Superior temporal gyrus (tissue), 1 donor: Measurements from ENCODE around the gene KRT27.
"Not testable (repeated sequence)": the region's sequence is repeated elsewhere in the genome, so short reads cannot be mapped to it uniquely, and the experiment has no call there.

Source experiments
- DNase-seq: peaks from one replicate; pipeline ENCODE4 v3.0.0-alpha.2; 2016; ENCODE audit errors: extremely low spot score

Gene KRT27, protein sequence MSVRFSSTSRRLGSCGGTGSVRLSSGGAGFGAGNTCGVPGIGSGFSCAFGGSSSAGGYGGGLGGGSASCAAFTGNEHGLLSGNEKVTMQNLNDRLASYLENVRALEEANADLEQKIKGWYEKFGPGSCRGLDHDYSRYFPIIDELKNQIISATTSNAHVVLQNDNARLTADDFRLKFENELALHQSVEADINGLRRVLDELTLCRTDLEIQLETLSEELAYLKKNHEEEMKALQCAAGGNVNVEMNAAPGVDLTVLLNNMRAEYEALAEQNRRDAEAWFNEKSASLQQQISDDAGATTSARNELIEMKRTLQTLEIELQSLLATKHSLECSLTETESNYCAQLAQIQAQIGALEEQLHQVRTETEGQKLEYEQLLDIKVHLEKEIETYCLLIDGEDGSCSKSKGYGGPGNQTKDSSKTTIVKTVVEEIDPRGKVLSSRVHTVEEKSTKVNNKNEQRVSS

DNA sequence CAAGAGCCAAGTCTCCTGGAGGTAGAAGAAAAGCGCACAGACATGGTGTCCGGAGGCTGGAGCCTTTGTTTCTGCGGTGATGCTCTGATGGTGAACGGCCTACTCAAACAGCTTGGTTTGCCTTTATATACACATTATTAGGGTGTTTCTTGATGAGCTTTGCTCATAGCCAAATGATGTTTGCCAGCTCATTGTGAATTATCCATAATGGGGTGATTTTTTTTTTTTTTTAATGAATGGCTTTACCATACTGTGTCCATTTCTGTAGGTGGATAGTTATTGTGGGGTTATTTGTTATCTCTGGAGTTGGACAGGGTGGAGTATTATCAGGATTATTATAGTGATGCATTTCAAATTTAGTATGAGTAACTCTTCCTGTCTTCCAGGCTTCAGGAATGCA lies at the start of gene KRT27:
KRT27 (minus strand) TSS at position 101 of the 400 bp plus-strand sequence; CDS start at position 44, 57 bp downstream.
- no peak for DNase-seq

DNA sequence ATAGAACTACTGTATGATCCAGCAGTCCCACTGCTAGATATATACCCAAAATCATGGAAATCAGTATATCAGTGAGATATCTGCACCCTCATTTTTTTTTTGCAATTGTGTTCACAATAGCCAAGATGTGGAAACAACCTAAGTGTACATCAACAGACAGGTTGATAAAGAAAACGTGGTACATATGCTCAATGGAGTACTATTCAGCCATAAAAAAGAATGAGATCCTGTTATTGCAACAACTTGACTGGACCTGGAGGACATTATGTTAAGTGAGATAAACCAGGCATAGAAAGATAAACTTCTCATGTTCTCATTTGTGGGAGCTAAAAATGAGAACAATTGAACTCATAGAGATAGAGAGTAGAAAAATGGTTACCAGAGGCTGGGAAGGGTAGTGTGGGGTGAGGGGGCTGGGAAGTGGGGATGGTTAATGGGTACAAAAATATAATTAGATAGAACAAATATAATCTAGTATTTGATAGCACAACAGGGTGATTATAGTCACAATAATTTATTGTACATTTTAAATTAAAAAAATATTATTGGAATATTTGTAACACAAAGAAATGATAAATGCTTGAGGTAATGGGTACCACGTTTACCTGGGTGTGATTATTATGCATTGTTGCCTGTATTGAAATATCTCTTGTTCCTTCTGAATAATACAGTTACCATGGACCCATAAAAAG lies 47.9 kb upstream of the KRT27 start:
- DNase-seq = no peak

DNA sequence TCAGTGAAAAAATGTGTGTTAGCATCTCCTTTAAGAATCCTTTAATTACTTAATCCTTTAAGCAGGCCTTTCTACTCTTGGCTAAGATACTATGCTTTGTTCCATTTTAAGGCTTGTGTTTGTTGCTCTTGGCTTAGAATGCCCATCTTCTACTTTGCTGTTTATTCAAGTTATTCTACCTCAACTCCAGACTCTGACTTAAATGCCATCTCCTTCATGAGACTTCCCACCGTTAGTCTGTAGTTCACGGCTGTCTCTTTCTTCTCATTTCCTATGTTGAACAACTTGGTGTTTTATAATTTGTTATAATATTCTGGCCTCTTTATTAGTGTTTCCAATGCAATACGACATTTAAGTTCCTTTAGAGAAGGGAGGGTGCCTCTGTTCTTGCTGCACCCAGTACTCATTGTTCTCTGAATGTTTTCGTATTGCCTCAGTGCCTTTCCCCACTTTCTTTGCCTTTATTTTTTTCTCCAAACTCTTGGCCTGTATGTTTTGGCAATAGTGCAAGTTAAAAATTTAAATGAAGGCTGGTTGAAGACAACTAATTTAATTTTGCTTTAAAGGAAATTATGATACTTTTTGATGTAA lies 46.2 kb upstream of the KRT27 start:
- DNase-seq = no peak

DNA sequence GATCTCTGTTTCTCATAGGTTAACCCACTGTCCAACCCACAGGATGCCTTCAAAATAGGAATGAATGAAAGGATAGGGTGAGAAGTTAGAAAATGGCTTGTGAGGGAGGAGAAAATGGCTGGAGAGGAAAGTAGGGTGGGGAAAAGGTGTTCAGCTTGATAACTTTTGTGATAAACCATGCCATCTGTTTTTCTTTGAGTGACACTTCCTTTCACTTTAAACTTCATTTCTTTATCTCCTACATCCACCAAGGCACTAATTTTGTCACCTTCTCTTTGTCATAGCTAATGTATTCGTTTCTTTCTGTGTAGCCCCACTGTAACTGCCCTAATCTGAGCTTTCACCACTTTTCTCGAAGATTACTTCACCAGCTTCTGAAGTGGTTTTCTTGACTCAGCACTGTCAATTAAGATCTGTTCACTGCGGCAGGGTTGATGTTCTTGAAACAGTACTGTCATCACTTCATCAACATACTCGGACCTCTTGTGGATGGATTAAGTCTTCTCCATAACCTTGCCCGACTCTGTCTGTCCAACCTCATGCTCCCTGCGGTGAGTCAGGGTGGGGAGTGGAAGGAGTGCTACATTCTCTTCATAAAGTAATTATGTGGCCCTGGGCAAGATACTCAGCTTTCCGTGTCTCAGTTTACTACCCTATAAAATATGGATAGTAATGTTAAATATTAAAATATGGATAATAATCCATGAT lies 45.5 kb upstream of the KRT27 start:
- no peak for DNase-seq

DNA sequence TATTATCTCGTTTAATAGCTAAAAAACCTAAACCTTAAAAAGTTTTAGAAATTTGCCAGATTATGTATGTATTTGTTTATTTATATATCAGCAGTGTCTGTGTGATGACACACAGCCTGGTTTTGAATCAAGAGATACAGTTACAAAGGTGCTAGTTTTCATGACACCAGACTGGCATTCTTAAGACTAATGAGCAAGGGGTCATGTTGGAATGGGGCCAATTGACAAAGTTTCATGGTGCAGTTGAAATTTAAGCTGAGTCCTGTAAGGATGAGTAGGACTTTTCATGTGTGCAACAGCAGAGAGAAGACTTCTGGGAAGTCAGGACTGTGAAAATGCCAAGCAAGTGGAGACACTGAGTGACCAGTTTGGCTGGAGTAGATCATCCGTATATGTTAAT lies 43.2 kb upstream of the KRT27 start:
- no peak for DNase-seq

DNA sequence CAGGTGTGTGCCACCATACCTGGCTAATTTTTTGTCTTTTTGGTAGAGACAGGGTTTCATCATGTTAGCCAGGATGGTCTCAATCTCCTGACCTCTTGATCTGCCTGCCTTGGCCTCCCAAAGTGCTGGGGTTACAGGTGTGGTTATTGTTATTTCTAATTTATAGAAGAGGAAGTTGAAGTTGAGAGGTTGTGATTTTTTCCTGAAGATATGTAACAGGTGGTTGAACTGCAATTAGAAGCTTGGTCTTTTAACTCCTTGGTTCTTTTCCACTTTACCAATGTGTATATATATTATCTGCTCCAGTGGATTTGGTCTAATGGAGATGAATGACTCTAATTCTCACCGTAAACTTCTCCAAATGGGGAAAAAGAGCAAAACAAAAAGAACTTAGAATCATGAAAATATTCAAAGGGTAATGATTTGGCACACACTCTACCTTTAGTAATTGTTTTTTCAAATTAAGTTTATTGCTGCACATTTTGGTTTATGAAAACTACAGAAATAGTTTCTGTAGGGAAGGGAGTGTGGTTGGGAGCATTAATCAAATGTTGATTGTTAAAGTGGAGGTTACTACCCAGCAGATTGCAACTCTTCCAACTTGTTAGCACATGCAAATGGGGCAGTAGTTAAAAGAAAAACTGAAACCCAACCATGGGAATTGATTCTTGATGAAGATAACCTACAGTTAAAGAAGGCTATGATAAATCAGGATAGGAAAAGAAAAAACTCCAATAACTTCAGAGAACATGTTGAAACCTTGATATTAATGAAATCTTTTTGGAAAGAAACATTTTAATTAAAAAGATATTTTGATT lies 41.9 kb upstream of the KRT27 start:
- no peak for DNase-seq

DNA sequence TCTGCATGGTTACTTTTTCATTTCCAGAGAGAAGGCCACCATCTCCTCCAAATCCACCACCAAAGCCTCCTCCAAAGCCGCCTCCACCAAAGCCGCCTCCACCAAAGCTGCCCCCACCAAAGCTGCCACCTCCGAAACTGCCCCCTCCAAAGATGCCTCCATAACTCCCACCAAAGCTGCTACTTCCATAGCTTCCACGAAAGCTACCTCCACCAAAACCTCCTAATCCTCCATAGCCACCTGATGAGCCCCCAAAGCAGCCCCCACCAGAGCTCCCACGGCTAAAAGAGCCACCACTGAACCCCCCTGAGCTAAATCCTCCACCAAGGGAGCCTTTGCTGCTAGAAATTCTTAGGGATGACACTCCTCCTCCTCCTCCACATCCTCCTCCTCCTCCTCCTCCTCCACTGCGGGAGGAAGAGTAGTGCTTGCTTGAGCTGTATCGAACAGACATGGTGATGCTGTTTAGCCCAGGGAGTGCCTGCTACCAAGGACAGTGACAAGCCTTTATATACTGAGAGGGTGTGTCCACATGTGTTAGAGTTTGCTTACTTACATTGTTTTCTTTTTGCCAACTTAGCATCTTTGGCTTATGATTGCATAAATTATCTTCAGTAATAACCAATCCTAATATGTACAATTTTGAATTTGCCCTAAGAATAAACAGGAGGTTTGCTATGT lies 39.9 kb upstream of the KRT27 start, which contains the start of gene KRT10:
KRT10 (minus strand) TSS at position 483 of the 681 bp plus-strand sequence; CDS start at position 454, 29 bp downstream.
- no peak for DNase-seq

DNA sequence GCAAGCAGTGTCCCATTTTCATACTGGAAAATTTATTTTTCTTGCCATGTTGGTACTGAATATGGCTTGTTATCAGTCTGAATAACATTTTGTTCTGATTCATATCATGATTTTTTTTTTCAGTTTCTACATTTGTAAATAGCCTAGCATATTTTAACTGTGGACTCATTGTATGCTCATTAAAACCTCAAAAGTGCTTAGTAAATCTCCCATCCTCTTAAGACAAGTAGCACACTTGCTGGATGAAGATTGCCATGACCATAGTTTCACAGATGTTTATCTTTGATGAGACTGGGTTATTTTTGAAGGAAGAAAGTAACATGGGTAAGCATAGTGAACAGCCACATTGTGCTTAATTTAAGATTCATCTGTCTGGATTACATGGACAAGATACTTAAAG lies 39.2 kb upstream of the KRT27 start:
- DNase-seq = no peak

DNA sequence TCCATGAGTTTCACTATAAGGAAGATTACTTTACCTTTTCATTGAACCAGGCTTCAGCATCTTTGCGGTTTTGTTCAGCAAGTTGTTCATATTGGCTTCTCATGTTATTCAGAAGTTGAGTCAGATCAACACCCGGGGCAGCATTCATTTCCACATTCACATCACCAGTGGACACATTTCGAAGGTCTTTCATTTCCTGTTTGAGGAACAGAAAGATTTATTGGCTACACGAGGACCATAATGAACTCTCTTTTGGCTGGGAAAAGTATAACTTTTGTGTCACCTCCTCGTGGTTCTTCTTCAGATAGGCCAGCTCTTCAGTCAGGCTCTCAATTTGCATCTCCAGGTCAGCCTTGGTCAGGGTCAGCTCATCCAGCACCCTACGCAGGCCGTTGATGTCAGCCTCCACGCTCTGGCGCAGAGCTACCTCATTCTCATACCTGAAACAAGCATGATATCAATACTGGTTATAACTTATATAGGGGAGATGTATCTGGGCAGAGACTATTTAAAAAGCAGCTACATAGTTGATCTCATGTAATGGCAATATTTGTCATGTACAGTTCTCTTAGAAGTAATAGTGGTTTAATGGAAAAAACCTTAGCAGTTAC lies 38.0 kb upstream of the KRT27 start:
- DNase-seq = no peak

DNA sequence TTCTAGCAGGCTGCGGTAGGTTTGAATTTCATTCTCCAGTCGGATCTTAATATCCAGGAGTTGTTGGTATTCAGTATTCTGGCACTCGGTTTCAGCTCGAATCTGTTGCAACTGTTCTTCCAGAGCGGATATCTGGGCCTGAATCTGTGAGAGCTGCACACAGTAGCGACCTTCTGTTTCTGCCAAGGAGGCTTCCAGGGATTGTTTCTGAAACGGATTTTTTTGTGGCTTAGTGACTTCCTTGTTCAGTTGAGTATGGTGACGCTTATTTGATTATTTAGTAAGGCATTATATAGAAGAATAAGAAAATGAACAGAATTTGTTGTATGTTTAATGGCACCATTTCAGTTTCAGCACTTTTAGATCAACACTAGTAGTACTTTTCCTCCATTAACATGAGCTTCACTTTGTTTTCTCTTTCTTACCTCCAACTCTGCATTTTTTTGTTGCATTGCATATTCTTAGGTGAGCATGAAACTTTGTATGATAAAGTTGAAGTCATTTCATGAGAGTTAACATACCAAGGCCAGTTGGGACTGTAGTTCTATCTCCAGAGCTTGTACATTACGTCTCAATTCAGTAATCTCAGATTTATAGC lies 37.3 kb upstream of the KRT27 start:
- DNase-seq = no peak

DNA sequence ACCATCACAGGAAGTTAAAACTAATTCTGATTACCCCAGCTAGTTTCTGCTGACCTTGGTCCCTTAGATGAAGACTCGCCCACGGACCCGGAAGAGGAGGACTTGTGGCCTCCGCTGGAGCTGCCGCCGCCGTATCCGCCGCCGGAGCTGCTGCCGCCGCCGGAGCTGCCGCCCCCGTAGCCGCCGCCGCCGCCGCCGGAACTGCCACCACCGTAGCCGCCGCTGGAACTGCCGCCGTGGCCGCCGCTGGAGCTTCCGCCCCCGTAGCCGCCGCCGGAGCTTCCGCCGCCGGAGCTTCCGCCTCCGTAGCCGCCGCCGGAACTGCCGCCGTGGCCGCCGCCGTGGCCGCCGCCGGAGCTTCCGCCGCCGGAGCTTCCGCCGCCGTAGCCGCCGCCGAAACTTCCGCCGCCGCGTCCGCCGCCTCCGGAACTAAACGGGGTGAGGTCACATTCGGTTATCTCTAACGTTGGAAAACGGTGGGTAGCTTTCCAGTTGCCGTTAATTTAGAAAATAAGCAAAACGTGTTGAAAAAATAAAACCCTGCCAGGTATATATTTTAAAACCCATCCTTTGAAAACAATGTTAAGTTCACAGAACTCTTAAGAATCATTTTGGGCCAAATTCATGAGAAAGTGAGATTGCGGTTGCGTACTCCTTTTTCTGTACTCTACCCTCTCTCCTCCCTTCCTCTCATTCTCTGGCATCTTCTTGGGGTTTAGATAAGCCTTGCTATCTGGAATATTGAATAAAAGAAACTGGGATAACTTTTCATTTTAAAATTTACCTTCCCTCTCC lies 36.6 kb upstream of the KRT27 start:
- DNase-seq = peak; percentile 78

DNA sequence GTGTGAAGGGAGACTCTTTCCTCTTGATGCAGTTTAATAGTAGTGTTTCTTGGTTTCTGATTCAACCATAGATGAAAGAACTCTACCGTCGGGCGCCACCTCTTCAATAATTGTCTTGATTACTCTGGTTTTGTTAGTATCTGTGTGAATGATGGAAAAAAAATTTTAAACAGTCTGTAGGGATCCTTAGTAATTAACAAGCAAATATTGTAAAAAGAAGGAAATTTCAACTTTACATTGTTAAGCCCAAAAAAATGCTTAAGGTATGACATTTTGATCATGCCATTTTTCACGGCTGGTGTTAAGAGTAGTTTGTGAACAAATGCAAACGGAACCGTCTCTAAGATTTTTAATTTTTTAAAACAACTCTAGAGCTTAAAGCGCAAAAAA lies 36.0 kb upstream of the KRT27 start:
- peak; percentile 71 for DNase-seq

DNA sequence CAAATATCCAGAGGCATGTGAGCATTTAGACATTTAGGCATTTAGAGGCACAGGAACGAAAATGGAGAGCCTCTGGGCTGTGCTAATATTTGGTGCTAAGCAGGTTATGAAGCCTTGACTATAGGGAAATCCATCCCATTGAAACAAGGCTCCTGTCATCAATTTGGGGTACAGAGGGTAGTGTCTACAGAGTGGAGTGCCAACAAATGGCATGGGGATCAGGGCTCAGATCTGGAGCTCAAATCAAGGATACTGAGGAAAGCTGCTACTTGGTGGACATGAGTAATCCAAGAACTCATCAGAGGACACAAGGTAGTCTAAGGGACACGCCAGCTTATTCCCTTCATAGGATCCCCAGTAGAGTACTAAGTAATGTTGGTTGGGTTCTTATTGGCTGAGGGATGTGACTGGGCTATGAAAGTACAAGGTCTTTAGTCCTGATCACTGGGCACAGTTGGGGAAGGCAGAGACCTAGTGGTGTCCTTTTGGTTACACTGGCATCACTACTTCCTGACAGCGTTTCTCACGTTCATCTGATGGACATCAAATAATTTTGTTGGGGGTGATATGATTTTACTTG lies 34.8 kb upstream of the KRT27 start:
- DNase-seq = no peak

DNA sequence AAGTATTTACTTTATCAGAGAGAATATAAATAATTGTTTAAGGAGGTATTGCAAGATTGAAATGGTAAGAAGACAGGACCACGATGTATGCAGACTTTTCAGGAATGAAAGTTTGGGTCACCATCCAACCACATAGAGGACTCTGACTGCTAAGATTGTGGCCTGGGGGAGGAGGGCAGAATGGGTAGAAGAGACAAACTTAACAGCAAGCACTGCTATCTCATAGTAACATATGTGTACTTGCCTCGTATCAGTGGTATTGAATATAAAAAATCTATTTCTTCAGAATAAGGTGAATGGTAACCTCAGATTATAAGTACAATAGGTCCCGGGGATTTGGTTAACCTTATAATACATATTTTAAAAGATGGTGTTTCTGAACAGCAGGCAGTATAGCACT lies 34.2 kb upstream of the KRT27 start:
- DNase-seq = no peak

DNA sequence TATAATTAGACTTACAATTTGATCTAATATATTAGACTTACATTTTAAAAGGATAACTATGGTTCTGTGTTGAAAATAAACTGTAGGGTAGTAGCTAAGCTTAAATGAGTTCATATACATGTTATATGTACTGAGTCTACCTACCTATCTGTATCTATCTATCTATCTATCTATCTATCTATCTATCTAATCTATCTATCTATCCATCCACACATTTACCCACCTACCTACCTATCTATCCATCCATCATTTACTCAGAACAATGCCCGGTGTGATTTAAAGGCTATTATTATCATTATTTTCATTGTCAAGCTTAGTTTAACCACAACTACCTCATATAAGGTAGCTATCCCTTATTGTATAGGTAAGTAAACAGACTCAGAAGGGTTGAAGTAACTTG lies 33.0 kb upstream of the KRT27 start:
- DNase-seq = no peak

DNA sequence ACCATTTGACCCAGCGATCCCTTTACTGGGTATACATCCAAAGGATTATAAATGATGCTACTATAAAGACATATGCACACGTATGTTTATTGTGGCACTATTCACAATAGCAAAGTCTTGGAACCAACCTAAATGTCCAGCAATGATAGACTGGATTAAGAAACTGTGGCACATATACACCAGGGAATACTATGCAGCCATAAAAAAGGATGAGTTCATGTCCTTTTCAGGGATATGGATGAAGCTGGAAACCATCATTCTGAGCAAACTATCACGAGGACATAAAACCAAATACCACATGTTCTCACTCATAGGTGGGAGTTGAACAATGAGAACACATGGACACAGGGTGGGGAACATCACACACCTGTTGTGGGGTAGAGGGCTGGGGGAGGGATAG lies 32.3 kb upstream of the KRT27 start:
- not testable (repeated sequence) for DNase-seq

DNA sequence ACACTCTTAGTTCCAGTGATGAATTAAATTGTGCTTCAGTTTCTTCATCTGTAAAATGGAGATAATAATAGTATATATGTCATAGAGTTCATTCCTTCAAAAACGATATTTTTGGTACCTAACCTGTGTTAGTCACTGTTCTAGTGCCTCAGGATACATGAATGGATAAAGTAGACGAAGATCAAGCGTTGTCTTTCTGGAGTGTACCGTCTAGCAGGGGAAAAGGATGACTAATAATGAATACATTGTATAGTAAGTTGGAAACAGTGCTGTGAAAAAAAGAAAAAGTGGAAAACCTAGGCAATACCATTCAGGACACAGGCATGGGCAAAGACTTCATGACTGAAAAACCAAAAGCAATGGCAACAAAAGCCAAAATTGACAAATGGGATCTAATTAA lies 31.5 kb upstream of the KRT27 start:
- no peak for DNase-seq

DNA sequence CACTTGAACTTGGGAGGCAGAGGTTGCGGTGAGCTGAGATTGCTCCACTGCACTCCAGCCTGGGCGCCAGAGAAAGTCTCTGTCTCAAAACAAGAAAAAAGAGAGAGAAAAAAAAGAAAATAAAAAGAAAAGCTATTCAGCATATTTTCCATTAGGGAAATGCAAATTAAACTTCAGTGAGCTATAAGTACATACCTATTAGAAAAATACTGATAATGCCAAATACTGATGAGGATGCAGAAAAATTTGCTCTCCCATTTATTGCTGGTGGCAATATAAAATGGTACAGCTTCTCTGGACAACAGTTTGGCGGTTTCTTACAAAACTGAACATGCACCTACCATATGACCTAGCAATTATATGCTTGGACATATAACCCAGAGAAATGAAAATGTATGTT lies 30.3 kb upstream of the KRT27 start:
- DNase-seq = no peak

DNA sequence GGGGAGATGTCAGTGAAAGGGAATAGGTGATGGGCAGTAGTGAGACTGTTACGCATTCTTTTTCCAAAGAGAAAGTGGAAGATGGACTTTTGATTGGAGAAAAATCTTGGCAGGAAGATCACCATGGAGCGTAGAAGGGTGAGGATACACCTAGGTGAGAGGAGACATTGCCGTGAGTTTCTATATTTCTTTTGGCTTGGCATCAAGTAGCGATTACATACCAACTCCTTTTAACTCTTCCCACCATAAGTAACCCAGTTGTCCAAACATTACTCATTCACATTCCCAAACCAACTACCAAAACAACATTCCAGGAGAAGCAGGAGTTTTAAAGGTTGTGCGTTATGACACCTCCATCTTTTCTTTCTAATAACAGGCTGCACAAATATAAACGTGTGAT lies 28.1 kb upstream of the KRT27 start:
- no peak for DNase-seq
